GM12878 (cell line): ENCODE data around the gene ATP10A. TPM values are rescaled to one million over a fixed set of nuclear protein-coding genes. Genes with fewer than 3 reads are reported as not detected.

ENCODE experiments used
- ATAC-seq: fragments of 200-7000 bp; cut with Tn5 transposase; 3 replicates; pipeline ENCODE4 v1.9.1; 2020; ENCODE audit warnings: mild to moderate bottlenecking, moderate library complexity
- BruUV-seq: library from RNA; stranded (reverse); fragments of 400-500 nt; replicated peaks from 2 replicates; lab custom pipeline; 2021; lab: Mats Ljungman, UMichigan
- CTCF ChIA-PET: fragments of 300-600 bp; sonication (Branson Sonifier 250); formaldehyde crosslinking; extraction: SDS; loops from one replicate; lab custom pipeline; 2021; ENCODE audit warnings: inconsistent platforms; lab: Yijun Ruan, JAX
- POLR2A ChIA-PET: fragments of 350-600 bp; formaldehyde crosslinking; extraction: SDS; loops from one replicate; lab custom pipeline; 2021; ENCODE audit warnings: inconsistent platforms; lab: Charles Lee
- RAD21 ChIA-PET: fragments of 300-600 bp; sonication (Branson Sonifier 250); formaldehyde crosslinking; loops from one replicate; lab custom pipeline; 2023; ENCODE audit warnings: antibody characterized with exemption; ENCODE audit not compliant: unreplicated experiment; lab: Charles Lee
- SMC1A ChIA-PET: fragments of 300-600 bp; sonication (Branson Sonifier 250); formaldehyde crosslinking; loops from one replicate; lab custom pipeline; 2023; ENCODE audit not compliant: unreplicated experiment, uncharacterized antibody; lab: Charles Lee
- DNase-seq: peaks from one replicate; pipeline ENCODE4 v3.0.0-alpha.2; 2011; ENCODE audit warnings: low read depth, low spot score
- FAIRE-seq: peaks from 3 replicates; lab custom pipeline; 2011; peaks lifted over from hg19 to GRCh38; lab: Jason Lieb, UNC
- H2AFZ ChIP-seq: 2 replicates; pipeline ENCODE4 v1.6.0; 2011; ENCODE audit warnings: low read depth, low read length, control low read depth; ENCODE audit not compliant: control insufficient read depth
- H3K27ac ChIP-seq: 2 replicates; pipeline ENCODE4 v1.5.1; 2011; ENCODE audit warnings: control low read depth; ENCODE audit not compliant: control insufficient read depth, insufficient read depth
- H3K27me3 ChIP-seq, 2 experiments: replicated peaks in 1 of 2; 2 replicates each; pipeline versions ENCODE4 v1.6.0 to v1.6.1; 2011; ENCODE audit warnings: low read length in 1 of 2; ENCODE audit not compliant: control insufficient read depth in 2 of 2, insufficient read depth in 2 of 2
- H3K36me3 ChIP-seq, 2 experiments: 2 replicates each; pipeline ENCODE4 v1.5.1; 2011; ENCODE audit warnings: low read length in 1 of 2; ENCODE audit not compliant: control insufficient read depth in 2 of 2, insufficient read depth in 2 of 2
- H3K4me1 ChIP-seq: 2 replicates; pipeline ENCODE4 v1.6.1; 2011; ENCODE audit warnings: mild to moderate bottlenecking, low read length, moderate library complexity, mixed read lengths; ENCODE audit not compliant: control insufficient read depth, insufficient read depth
- H3K4me2 ChIP-seq: 2 replicates; pipeline ENCODE4 v1.6.0; 2011; ENCODE audit warnings: control low read depth; ENCODE audit not compliant: control insufficient read depth, insufficient read depth
- H3K4me3 ChIP-seq: fragments of 200-600 bp; sonication (generic); 2 replicates; pipeline ENCODE4 v1.5.1; 2016
- H3K79me2 ChIP-seq: 2 replicates; pipeline ENCODE4 v1.6.0; 2011; ENCODE audit warnings: low read length; ENCODE audit not compliant: control insufficient read depth, insufficient read depth
- H3K9ac ChIP-seq: 2 replicates; pipeline ENCODE4 v1.8.0; 2011; ENCODE audit warnings: low read length, control low read depth, mixed read lengths; ENCODE audit not compliant: control insufficient read depth, insufficient read depth
- H3K9me3 ChIP-seq: replicated peaks from 3 replicates; pipeline ENCODE4 v1.5.1; 2011; ENCODE audit warnings: mild to moderate bottlenecking, low read length; ENCODE audit not compliant: control insufficient read depth, insufficient read depth
- H4K20me1 ChIP-seq: 2 replicates; pipeline ENCODE4 v1.6.0; 2011; ENCODE audit not compliant: control insufficient read depth, insufficient read depth
- CHD4 ChIP-seq: fragments of 200-600 bp; sonication (generic); IDR thresholded peaks from 2 replicates; pipeline ENCODE4 v1.6.1; 2016; ENCODE audit warnings: mild to moderate bottlenecking
- DPF2 ChIP-seq: fragments of 450-650 bp; IDR thresholded peaks from 2 replicates; pipeline ENCODE4 v1.6.1; 2017; ENCODE audit warnings: mild to moderate bottlenecking
- NFYB ChIP-seq: IDR thresholded peaks from 2 replicates; pipeline ENCODE4 v1.6.1; 2011; ENCODE audit warnings: low read depth, mild to moderate bottlenecking, low read length, improper control_type of control experiment, moderate library complexity; ENCODE audit not compliant: insufficient read depth
- PAX5 ChIP-seq: IDR thresholded peaks from 2 replicates; pipeline ENCODE4 v1.6.1; 2011; ENCODE audit warnings: low read depth, low read length, borderline replicate concordance
- POLR2A ChIP-seq: IDR thresholded peaks from 2 replicates; pipeline ENCODE4 v1.6.1; 2011; ENCODE audit warnings: low read depth, mild to moderate bottlenecking, low read length
- RAD21 ChIP-seq: IDR thresholded peaks from 2 replicates; pipeline ENCODE4 v1.6.1; 2011; ENCODE audit warnings: mild to moderate bottlenecking, low read depth, low read length, moderate library complexity; ENCODE audit not compliant: insufficient read depth
- SREBF2 ChIP-seq: IDR thresholded peaks from 2 replicates; pipeline ENCODE4 v1.6.1; 2012; ENCODE audit warnings: mild to moderate bottlenecking, low read length
- TARDBP ChIP-seq: IDR thresholded peaks from 2 replicates; pipeline ENCODE4 v1.6.1; 2016; ENCODE audit warnings: borderline replicate concordance
- TBL1XR1 ChIP-seq: IDR thresholded peaks from 2 replicates; pipeline ENCODE4 v1.6.1; 2012; ENCODE audit warnings: low read depth, low read length, improper control_type of control experiment
- USF2 ChIP-seq: IDR thresholded peaks from 2 replicates; pipeline ENCODE4 v1.6.1; 2011; ENCODE audit warnings: low read depth, low read length, improper control_type of control experiment, borderline replicate concordance
- ZNF384 ChIP-seq: IDR thresholded peaks from 2 replicates; pipeline ENCODE4 v1.6.1; 2012; ENCODE audit warnings: low read depth, mild to moderate bottlenecking, low read length, improper control_type of control experiment, borderline replicate concordance
- ZZZ3 ChIP-seq: IDR thresholded peaks from 2 replicates; pipeline ENCODE4 v1.6.1; 2011; ENCODE audit warnings: low read depth; ENCODE audit not compliant: control insufficient read depth, insufficient read length
- WGBS: methylation state at CpG from one replicate; pipeline ENCODE4 v1.1.6; 2016; ENCODE audit warnings: low lambda C conversion rate; ENCODE audit not compliant: insufficient replicate concordance, insufficient coverage; ENCODE audit errors: missing lambda C conversion rate; 5-methylcytosine and 5-hydroxymethylcytosine counted together
- in situ Hi-C: fragments of 300-500 bp; cut with MboI; formaldehyde crosslinking; loops from 9 replicates; pipeline ENCODE4 v1.14.3; 2018; ENCODE audit warnings: mixed read lengths
- intact Hi-C: fragments of 100-400 bp; cut with micrococcal nuclease; formaldehyde crosslinking; loops from one replicate; pipeline ENCODE4 v1.14.2; 2022; ENCODE audit not compliant: unreplicated experiment
- polyA plus RNA-seq, 11 experiments: library from polyadenylated mRNA; depleted of rRNA in 4 of 11; unstranded in 6 of 11; stranded (reverse) in 5 of 11; fragments of >200 nt; fragmentation: Nextera tagmentation in 4 of 11; fragmentation: Illumina TruSeq in 1 of 11; extraction: Ambion mirVana in 4 of 11; extraction: Trizol in 1 of 11; gene quantifications; 1 replicate in 1 of 11; 2 replicates in 10 of 11; pipeline versions ENCODE4 v1.2.1 to v1.2.3, GENCODE V29; 2011 to 2016; ENCODE audit warnings: inconsistent platforms in 2 of 11, missing spikeins in 2 of 11, low read depth in 1 of 11
- total RNA-seq, 4 experiments: library from RNA; depleted of rRNA in 3 of 4; stranded (reverse); fragments of >200 nt in 3 of 4; fragmentation: Illumina TruSeq in 1 of 4; extraction: Trizol in 1 of 4; gene quantifications; 2 replicates each; pipeline versions ENCODE4 v1.2.1 to v1.2.3, GENCODE V29; 2013 to 2021

Gene ATP10A
- total and polyA plus RNA-seq, 10 of the 15 experiments (the other 5 are each of a cell fraction or from before 2014, with no cell fraction given) = 0.04 to 1.5 (median 0.31) TPM; not detected in 2

GRCh38 chr15:25688166-25688565, 175.0 kb downstream of the ATP10A start:
- no TSS peak for BruUV-seq
- ChIA-PET SMC1A (no interaction called here), CTCF (no interaction called here), POLR2A (no interaction called here), RAD21 (no interaction called here)
- Histone ChIP-seq H3K4me1 (no peaks in the 10 kb centered on the region), H3K4me3 (no peak overlapping the region), H3K36me3 (no peaks in the 10 kb centered on the region), H3K27me3 (no peaks in the 10 kb centered on the region), H2AFZ (no peak overlapping the region), H3K9me3 (no peaks in the 10 kb centered on the region; the same call in 2 of the 3 replicates), H3K4me2 (no peak overlapping the region), H3K9ac (no peak overlapping the region), H3K79me2 (no peaks in the 10 kb centered on the region), H4K20me1 (no peaks in the 10 kb centered on the region), H3K27ac (no peak overlapping the region)
- in situ Hi-C loops (no loop called here), intact Hi-C loops (no loop called here)
- no peak for TF ChIP-seq TARDBP
- TF ChIP-seq DPF2 = no peak
- TF ChIP-seq POLR2A = no peak
- TF ChIP-seq PAX5 = no peak
- no peak for TF ChIP-seq USF2
- no peak for TF ChIP-seq RAD21
- no peak for TF ChIP-seq ZNF384
- TF ChIP-seq SREBF2 = no peak
- TF ChIP-seq CHD4 = no peak
- no peak for TF ChIP-seq NFYB
- TF ChIP-seq ZZZ3 = no peak
- TF ChIP-seq TBL1XR1 = no peak
- no peak for ATAC-seq
- WGBS = 52% methylated on average over 9 of the region's 9 CpGs
- DNase-seq = no peak
- FAIRE-seq = no peak
